Ramos (cell line): ENCODE data around the gene SDF2L1.
"Not testable (repeated sequence)": the region's sequence is repeated elsewhere in the genome, so short reads cannot be mapped to it uniquely, and the experiment has no call there.

Source experiments
- in situ Hi-C: fragments of 300-500 bp; cut with MboI; formaldehyde crosslinking; loops from one replicate; pipeline ENCODE4 v1.14.3; 2022; ENCODE audit warnings: low sequenced_read_pairs; ENCODE audit not compliant: unreplicated experiment

SDF2L1 gene

GRCh38 chr22:21635771-21636510 is 6.2 kb upstream of the SDF2L1 start:
- in situ Hi-C loops, result no loop called here

DNA sequence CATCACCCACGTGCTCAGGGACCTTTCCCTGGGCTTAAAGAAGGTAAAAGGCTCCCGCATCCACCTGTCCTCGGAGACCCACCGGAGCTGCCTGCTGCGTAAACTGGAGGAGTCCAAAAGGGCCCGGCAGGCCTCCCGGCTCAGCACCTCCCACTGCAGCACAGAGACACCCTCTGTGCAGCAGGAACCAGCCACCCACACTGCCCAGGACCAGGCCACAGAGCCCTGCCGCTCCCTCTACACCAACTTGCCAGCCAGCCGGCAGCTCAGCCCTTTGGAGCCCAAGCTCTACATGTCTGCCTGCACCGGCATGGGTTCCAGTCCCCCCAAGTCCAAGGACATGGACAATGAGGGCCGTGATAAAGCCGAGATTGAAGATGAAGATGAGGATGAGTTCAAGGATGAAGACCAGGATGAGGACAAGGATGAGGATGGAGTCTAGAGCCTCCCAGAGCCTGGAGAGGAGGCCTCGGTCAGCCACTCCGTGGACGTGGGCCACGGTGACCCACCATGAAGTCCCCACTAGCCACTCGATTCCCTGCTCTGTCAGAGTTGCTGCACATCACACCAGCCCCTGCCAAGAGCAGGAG is 5.4 kb upstream of the SDF2L1 start:
- in situ Hi-C loops, result no loop called here

DNA sequence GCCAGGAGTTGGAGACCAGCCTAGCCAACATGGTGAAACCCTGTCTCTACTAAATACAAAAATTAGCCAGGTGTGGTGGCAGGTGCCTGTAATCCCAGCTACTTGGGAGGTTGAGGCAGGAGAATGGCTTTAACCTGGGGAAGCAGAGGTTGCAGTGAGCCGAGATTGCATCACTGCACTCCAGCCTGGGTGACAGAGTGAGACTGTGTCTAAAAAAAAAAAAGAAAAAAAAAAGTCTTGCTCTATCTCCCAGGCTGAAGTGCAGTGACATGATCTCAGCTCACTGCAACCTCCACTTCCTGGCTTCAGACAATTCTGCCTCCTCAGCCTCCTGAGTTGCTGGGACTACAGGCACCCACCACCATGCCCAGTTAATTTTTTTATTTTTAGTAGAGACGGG is 4.7 kb upstream of the SDF2L1 start:
- in situ Hi-C loops, result not testable (repeated sequence)

DNA sequence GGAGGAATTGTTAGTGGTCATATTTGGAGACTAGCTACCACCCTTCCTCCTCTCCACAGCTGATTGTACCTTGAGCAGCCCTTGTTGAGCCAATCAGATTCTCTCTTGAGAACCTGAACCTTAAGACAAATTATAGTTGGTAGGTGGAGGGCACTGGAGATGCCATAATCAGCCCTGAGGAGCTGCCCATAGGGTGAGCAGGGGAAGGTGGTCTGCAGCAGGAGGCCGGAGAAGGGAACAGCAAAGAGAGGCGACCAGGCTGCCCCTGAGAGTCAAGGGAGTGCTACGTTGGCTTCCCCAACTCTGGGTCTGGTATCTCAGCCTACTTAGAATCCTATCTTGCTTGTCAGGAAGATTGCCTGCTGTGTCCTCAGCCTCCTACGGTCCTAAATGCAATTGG is 2.7 kb upstream of the SDF2L1 start:
- in situ Hi-C loops, result no loop called here

DNA sequence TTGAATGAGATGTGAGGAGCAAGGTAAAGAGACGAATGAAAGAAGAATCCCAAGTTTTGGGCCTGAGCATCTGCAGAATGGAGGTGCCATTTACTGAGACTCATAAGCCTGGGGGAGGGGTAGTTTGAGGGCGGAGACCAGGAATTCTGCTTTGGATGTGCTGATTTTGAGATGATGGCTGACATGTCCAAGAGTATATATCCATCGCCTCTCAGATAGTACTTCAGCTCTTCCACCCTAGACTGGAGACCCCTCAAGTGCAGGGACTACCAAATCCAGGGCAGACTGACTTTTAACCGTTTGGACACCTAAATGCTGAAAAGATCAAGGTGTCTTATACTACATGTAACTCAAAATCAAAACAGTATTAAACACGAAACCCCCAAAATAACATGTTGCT is 1.3 kb upstream of the SDF2L1 start:
- in situ Hi-C loops, result loop anchor here (10.0 kb wide), 1 partner anchor 186 kb away; no protein-coding TSS in a partner anchor

DNA sequence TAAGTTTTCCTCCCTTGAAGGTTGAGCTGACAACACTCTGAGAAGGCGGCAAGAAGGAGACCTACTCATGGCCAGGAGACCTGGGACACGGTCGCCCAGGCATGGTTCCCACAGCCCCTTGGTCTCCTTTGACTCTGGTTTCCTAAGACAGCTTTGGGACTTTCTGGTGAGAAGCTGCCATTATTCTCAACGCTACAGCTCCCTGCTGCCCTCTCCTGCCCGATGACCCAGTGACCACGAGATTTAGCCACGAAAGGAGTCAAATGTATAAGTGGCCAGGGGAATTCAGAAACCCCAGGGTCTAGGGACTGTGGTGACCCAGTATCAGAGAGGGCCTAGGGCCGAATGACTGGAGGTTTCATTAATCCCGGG is 699 bp upstream of the SDF2L1 start:
- in situ Hi-C loops, result loop anchor here (10.0 kb wide), 1 partner anchor 187 kb away; no protein-coding TSS in a partner anchor

DNA sequence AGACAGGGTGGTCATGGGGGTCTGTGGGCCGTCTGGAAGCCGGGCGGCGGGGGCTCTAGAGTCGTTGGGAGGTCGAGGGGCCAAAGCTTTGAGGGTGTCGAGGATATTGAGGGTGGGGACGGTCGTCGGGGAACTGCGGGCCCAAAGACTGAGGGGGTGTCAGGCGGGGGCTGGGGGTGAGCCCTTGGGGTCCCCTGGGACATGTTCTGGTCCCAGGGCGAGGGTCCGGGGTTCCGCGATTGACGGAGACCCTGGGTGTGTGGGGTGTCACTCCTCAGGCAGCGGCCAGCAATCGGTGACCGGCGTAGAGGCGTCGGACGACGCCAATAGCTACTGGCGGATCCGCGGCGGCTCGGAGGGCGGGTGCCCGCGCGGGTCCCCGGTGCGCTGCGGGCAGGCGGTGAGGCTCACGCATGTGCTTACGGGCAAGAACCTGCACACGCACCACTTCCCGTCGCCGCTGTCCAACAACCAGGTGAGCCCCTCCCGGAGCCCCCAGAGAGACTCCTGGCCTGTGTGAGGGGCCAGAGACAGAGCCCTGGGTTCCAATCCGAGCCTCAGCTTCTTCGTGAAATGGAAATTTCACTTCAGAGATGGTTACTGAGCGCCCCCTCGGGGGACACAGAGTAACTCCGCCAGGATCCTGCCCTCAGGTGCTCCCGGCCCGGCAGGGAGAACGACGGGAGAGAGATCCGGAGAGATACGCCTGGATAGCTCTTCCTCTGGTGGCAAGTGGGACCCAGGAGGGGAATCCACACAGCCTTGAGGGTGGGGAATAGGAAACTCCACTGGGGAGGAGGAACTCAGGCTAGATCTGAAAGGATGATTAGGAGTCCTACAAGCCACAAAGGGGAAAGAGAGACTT is 714 bp downstream of the SDF2L1 start:
- in situ Hi-C loops, result loop anchor here (10.0 kb wide), 1 partner anchor 188 kb away; no protein-coding TSS in a partner anchor

GRCh38 chr22:21643533-21644357 is 1.6 kb downstream of the SDF2L1 start:
- in situ Hi-C loops, result loop anchor here (10.0 kb wide), 1 partner anchor 189 kb away; no protein-coding TSS in a partner anchor

DNA sequence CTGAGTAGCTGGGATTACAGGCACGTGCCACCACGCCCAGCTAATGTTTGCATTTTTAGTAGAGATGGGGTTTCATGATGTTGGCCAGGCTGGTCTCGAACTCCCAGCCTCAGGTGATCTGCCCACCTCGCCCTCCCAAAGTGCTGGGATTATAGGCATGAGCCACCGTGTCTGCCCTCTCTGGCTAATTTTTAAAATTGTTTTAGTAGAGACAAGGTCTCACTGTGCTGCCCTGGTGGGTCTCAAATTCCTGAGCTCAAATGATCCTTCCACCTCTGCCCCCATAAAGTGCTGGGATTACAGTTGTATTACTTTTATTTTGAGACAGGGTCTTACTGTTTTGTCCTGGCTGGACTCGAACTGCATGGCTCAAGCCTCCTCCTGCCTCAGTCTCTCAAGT is 3.4 kb downstream of the SDF2L1 start:
- in situ Hi-C loops, result loop anchor here (10.0 kb wide), 1 partner anchor 191 kb away; no protein-coding TSS in a partner anchor

DNA sequence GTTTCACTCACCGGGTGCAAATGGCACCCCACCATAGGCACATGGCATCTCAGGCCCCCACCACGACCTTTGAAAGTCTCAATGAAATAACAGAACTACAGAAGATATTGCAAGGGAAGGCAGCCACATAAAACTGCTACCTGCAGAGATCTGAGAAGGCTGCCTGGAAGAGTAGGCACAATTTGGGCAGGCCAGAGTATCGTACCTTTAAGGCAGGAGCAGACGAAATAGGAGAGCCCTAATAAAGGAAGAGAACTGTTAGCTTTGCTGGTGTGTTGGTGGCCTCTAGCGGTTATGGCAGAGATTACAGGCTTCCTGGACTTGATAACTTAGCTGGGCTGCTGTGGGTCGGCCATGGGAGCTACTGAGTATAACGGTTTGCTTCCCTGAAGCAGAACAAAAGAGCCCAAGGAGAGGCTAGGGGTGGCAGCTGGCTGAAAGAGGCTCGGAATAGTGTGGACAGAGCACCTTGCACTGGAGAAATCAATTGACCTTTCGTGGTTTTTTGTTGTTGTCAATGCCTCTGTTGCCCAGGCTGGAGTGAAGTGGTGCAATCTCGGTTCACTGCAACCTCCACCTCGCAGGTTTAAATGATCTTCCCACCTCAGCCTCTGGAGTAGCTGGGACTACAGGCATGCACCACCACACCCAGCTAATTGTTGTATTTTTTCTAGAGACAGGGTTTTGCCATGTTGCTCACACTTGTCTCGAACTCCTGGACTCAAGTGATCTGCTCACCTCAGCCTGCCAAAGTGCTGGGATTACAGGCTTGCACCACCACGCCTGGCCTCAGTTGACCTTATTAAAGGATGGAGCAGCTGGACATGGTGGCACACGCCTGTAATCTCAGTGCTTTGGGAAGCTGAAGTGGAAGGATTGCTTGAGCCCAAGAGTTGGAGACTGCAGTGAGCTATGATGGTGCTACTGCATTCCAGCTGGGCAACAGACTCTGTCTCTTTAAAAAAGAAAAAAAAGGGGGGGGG is 4.8 kb downstream of the SDF2L1 start:
- in situ Hi-C loops, result loop anchor here (10.0 kb wide), 1 partner anchor 192 kb away; no protein-coding TSS in a partner anchor

DNA sequence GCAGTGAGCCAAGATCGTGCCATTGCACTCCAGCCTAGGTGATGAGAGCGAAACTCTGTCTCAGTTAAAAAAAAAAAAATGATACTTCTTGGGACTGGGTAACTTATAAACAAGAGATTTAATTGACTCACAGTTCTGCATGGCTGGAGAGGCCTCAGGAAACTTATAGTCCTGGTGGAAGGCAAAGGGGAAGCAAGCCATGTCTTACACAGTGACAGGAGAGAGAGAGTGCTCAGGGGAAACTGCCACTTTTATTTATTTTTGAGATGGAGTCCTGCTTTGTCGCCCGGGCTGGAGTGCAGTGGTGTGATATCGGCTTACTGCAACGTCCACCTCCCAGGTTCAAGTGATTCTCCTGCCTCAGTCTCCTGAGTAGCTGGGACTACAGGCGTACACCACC is 8.2 kb downstream of the SDF2L1 start:
- in situ Hi-C loops, result no loop called here

DNA sequence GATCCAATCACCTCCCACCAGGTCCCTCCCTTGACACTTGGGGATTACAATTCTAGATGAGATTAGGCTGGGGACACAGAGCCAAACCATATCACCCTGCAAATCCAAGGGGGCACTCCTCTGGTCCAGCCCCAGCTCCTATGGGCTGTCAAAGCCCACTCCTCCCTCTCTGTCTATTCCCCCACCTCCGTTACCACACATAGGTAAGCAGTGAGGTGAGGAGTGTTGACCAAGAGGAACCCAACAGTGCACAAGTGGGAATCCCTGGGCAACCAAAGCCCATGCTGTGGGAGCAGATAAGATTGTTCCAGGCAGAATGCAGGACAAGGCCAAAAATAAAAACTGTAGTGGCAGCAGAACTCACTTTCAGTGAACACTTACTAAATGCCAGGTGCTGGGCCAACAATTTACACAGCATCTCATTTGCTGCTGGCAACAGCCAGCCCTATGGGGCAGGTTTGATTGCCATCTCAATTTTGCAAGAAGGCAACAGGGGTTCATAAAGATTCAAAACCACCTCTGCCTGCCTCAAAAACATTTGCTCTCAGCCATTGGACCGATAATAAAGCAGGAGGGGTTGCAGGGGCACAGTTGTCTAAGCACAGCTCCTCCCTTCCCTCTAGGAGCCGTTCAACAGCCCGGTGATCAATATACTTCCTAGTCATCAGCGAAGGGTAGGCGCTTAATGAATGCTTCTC is 8.9 kb downstream of the SDF2L1 start:
- in situ Hi-C loops, result no loop called here

DNA sequence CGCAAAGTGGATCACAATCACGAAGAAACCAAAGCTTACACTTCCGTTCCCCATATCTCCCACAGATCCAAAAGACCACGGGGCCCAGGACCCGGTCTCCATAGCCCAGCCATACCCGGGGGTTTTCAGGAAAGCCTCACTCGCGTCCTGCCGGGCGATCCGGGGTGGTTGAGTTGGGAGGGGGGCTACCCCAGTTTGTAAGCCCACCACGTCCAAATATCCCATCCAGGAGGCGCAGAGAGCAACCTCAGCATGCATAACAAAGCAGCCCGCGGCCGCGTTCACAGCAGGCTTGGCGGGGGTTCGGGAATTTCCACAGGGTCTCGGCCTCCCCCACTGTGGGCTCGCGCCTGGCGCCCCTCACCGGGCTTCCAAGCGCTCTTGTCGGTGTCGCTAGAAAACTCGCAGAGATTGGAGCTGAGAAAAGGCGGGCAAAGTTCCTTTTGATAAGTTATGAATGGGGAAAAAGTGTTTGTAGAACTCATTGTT is 9.5 kb downstream of the SDF2L1 start:
- in situ Hi-C loops, result no loop called here

GRCh38 chr22:21652010-21652546 is 10.0 kb downstream of the SDF2L1 start:
- in situ Hi-C loops, result no loop called here

DNA sequence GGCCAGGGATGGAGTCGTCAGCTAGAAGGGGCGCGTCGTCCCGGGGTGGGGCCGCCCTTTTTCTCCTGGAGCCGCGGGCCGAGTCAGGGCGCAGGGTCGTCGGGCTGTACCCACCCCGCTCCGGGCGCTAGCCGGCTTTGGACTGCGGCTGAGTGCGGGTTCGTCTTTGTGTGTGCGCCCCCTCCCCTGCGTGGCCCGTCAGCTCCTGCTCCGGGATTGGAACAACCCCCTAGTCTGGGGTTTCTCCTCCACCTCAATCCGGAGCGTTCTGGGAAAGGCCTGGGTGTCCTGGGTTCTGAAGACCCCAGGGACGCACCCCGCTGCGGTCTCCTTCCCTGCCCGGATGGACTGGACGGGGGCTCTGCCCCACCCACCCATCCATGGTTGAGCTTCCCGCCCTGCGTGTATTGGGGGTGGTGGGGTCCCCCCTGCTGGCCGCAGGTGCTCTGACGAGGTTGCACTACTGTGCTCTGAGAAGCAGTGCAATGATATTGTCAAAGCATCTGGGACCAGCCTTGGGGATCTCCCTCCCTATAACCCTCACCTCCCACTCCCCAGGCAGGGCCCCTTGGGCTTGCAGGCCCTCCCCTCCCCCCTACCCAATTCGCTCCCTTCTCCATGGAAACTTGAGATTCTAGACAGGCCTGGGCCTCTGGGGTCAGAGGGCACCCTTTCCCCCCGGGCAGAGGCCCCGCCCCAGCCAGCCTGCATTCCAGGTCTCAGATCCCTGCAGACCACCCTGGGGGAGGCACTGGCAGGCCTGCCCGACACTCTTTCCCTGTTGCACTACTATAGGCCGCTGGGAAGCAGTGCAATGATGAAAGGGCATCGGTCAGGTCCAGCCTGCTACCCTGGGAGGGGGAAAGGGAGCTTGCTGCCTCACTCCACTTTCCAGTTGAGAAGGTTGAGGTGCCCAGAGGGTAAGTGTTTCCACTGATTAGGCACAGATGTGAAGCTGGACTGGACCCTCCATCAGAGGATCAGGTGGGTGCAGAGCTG is 10.7 kb downstream of the SDF2L1 start:
- in situ Hi-C loops, result no loop called here

DNA sequence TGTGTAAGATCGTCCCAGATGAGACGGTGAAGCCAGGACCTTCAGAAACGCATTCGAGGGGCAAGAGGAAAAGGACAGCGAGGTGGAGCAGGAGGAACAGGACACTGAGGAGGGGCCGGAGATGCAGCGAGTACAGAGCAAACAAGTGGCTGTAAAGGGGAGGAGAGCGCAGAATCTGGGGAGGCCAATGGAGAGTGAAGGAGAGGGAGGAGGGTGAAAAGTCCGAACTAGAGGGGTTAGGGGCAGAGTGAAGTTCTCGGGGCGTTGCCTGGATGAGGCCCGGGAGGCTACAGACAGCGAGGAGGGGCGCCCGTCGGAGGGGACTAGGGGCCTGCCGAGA is 14.9 kb downstream of the SDF2L1 start:
- in situ Hi-C loops, result no loop called here
